Gastrocnemius medialis (tissue), 4 donors: ENCODE data around the gene PCNA.

Experiments used
- POLR2A ChIP-seq, 2 donors: fragments of 450-650 bp; IDR thresholded peaks; one replicate each; pipeline ENCODE4 v1.6.1; 2017; ENCODE audit warnings: antibody characterized with exemption in 2 of 2, mild to moderate bottlenecking in 2 of 2, moderate library complexity in 2 of 2
- TF ChIP-seq, protein P1 (sequence below), 5 experiments: fragments of 450-650 bp in 3 of 5; fragments of 200-600 bp in 2 of 5; sonication (generic) in 2 of 5; IDR thresholded peaks in 4 of 5; conservative IDR thresholded peaks in 1 of 5; 1 replicate in 4 of 5; 2 replicates in 1 of 5; pipeline ENCODE4 v1.5.1; 2016 to 2019; ENCODE audit warnings: antibody characterized with exemption in 5 of 5, mild to moderate bottlenecking in 3 of 5, moderate library complexity in 3 of 5

DNA sequence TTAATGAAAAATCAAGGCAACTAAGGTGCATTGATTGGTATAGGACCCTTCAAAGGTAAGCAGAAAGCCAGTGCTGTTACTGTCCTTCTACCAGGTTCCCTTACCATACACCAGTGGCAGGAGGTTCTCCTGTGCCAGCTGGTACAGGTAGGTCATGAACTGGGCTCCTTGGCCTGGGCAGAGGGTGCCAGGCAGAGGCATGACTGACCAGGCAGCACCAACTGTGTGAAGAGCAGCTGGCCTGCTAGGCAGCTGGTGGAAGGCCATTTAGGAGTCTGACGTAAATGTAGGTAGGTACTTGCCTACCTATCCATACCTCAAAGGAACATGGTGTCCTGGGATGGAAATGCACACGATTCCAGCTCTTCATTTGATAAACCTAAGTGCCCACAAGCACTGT, 23.3 kb downstream of the PCNA start:
- TF ChIP-seq, protein P1, sequence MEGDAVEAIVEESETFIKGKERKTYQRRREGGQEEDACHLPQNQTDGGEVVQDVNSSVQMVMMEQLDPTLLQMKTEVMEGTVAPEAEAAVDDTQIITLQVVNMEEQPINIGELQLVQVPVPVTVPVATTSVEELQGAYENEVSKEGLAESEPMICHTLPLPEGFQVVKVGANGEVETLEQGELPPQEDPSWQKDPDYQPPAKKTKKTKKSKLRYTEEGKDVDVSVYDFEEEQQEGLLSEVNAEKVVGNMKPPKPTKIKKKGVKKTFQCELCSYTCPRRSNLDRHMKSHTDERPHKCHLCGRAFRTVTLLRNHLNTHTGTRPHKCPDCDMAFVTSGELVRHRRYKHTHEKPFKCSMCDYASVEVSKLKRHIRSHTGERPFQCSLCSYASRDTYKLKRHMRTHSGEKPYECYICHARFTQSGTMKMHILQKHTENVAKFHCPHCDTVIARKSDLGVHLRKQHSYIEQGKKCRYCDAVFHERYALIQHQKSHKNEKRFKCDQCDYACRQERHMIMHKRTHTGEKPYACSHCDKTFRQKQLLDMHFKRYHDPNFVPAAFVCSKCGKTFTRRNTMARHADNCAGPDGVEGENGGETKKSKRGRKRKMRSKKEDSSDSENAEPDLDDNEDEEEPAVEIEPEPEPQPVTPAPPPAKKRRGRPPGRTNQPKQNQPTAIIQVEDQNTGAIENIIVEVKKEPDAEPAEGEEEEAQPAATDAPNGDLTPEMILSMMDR (IDR thresholded peaks at IDR 0.05 in 4 of 5, conservative IDR thresholded peaks at IDR 0.05 in 1 of 5): no peak
- TF ChIP-seq POLR2A (IDR thresholded peaks at IDR 0.05): no peak
